Natural killer cell (primary cell): ENCODE results near the gene KCTD3. TPM values are rescaled to one million over a fixed set of nuclear protein-coding genes. Genes with fewer than 3 reads are reported as not detected.

Source experiments
- ATAC-seq, 3 donors: fragments of 150-1000 bp in 2 of 3; fragments of 200-7000 bp in 1 of 3; cut with Tn5 transposase; 1 replicate in 1 of 3; 2 replicates in 2 of 3; pipeline ENCODE4 v1.10.0; 2021; ENCODE audit warnings: mild to moderate bottlenecking in 2 of 3, moderate library complexity in 2 of 3
- DNase-seq, 2 donors: peaks; one replicate each; pipeline versions ENCODE4 v3.0.0 to v3.0.0-alpha.2; 2013 to 2021; ENCODE audit warnings: mixed read lengths in 1 of 2
- H3K27ac ChIP-seq: one replicate; pipeline ENCODE4 v1.5.1; 2013; ENCODE audit warnings: mild to moderate bottlenecking, low read length
- H3K27me3 ChIP-seq: one replicate; pipeline ENCODE4 v1.6.1; 2013; ENCODE audit warnings: low read length; ENCODE audit not compliant: control insufficient read depth, insufficient read depth
- H3K36me3 ChIP-seq: one replicate; pipeline ENCODE4 v1.6.1; 2013; ENCODE audit warnings: low read length; ENCODE audit not compliant: control insufficient read depth, insufficient read depth
- H3K4me1 ChIP-seq: one replicate; pipeline ENCODE4 v1.6.1; 2013; ENCODE audit warnings: low read length; ENCODE audit not compliant: control insufficient read depth, insufficient read depth
- H3K4me3 ChIP-seq: one replicate; pipeline ENCODE4 v1.5.1; 2013; ENCODE audit warnings: low read length
- H3K9me3 ChIP-seq: one replicate; pipeline ENCODE4 v1.6.1; 2013; ENCODE audit warnings: low read length; ENCODE audit not compliant: control insufficient read depth, insufficient read depth
- H3K27ac Mint-ChIP-seq, 2 donors: one replicate each; pipeline ENCODE4 v1.8.0; 2022; ENCODE audit warnings: mild to moderate bottlenecking in 2 of 2, mixed read lengths in 2 of 2, moderate library complexity in 1 of 2
- H3K27me3 Mint-ChIP-seq, 2 donors: one replicate each; pipeline ENCODE4 v1.8.0; 2022; ENCODE audit warnings: low read depth in 2 of 2, mixed read lengths in 2 of 2
- H3K36me3 Mint-ChIP-seq: one replicate; pipeline ENCODE4 v1.8.0; 2022; ENCODE audit warnings: mixed read lengths
- H3K4me1 Mint-ChIP-seq, 2 donors: one replicate each; pipeline ENCODE4 v1.8.0; 2022; ENCODE audit warnings: mixed read lengths in 2 of 2
- H3K4me3 Mint-ChIP-seq: one replicate; pipeline ENCODE4 v1.8.0; 2022; ENCODE audit warnings: mild to moderate bottlenecking, moderate library complexity, mixed read lengths
- H3K9me3 Mint-ChIP-seq, 2 donors: one replicate each; pipeline ENCODE4 v1.8.0; 2022; ENCODE audit warnings: mixed read lengths in 2 of 2
- CTCF ChIP-seq: fragments of 200-600 bp; IDR thresholded peaks from one replicate; pipeline ENCODE4 v1.8.0; 2022; ENCODE audit warnings: antibody characterized with exemption
- WGBS: methylation state at CpG from one replicate; pipeline ENCODE4 v1.1.7; 2013; ENCODE audit warnings: missing lambda C conversion rate; ENCODE audit not compliant: insufficient coverage; 5-methylcytosine and 5-hydroxymethylcytosine counted together
- intact Hi-C: fragments of 100-400 bp; cut with micrococcal nuclease; formaldehyde crosslinking; loops from one replicate; pipeline ENCODE4 v1.14.2; 2022
- total RNA-seq, 4 donors: library from RNA; stranded (reverse); fragments of 120-200 nt in 1 of 4; gene quantifications; one replicate each; pipeline versions ENCODE4 v1.2.3 to v1.2.4, GENCODE V29; 2013 to 2022

The KCTD3 gene
- total RNA-seq, 3 donors from 2014 or later (not counting 1 experiment from before 2014, with no cell fraction given), result 2.1 to 4.5 (median 3.1) TPM

GRCh38 chr1:215669806-215670491, 102.8 kb downstream of the KCTD3 start:
- H3K4me3 Mint-ChIP-seq, result no peak overlapping the region
- H3K27me3 ChIP-seq, result no peaks in the 10 kb centered on the region
- no peaks in the 10 kb centered on the region for H3K27me3 Mint-ChIP-seq
- H3K36me3 ChIP-seq, result no peaks in the 10 kb centered on the region
- H3K9me3 Mint-ChIP-seq, result peaks cover 2 to 4% of the 10 kb centered on the region in 2 donors
- DNase-seq (no peak), ATAC-seq (no peak)
- WGBS, result 41% methylated on average over 4 of the region's 4 CpGs
- H3K27ac Mint-ChIP-seq, result no peak overlapping the region
- H3K4me1 Mint-ChIP-seq, result no peaks in the 10 kb centered on the region
- no peak for TF ChIP-seq CTCF
- H3K9me3 ChIP-seq, result no peaks in the 10 kb centered on the region
- no peak overlapping the region for H3K27ac ChIP-seq
- H3K36me3 Mint-ChIP-seq, result no peaks in the 10 kb centered on the region
- intact Hi-C loops, result no loop called here
- H3K4me3 ChIP-seq, result no peak overlapping the region
- no peaks in the 10 kb centered on the region for H3K4me1 ChIP-seq
